Measurements from ENCODE around the gene SCIN. TPM values are rescaled to one million over a fixed set of nuclear protein-coding genes. Genes with fewer than 3 reads are reported as not detected.

The SCIN gene
- total RNA-seq (2022; extraction: Qiagen RNA extraction) = 0.19 to 0.36 TPM (median 0.32 TPM) in 5 replicates

DNA sequence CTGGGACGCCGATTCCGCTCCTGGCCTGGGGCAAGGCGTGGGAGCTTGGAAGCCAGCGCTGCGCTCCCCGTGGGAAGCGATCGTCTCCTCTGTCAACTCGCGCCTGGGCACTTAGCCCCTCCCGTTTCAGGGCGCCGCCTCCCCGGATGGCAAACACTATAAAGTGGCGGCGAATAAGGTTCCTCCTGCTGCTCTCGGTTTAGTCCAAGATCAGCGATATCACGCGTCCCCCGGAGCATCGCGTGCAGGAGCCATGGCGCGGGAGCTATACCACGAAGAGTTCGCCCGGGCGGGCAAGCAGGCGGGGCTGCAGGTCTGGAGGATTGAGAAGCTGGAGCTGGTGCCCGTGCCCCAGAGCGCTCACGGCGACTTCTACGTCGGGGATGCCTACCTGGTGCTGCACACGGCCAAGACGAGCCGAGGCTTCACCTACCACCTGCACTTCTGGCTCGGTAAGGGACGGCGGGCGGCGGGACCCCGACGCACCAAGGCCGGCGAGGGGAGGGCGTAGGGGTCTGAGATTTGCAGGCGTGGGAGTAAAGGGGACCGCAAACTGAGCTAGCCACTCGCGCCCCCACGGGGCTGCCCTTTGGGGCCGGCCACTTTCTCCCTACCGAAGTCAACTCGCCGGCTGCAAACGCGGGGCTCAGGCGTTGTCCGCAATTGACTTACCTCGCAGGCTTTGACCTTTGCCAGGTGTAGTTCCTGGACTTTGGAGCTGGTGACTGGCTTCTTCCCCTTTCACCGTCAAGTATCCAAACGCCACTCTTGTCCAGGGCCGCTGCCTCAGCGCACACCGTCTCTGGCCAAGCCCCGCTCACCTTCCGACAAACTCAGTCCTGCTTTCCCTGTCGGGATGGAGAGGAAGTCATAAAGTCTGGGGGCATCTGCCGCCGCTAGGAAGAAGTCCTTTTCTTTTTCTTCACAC is at the start of gene SCIN:
Gene SCIN, plus strand, starts transcription at position 187 of the 928 bp plus-strand sequence. Its CDS starts 67 bp downstream, at position 254.

DNA sequence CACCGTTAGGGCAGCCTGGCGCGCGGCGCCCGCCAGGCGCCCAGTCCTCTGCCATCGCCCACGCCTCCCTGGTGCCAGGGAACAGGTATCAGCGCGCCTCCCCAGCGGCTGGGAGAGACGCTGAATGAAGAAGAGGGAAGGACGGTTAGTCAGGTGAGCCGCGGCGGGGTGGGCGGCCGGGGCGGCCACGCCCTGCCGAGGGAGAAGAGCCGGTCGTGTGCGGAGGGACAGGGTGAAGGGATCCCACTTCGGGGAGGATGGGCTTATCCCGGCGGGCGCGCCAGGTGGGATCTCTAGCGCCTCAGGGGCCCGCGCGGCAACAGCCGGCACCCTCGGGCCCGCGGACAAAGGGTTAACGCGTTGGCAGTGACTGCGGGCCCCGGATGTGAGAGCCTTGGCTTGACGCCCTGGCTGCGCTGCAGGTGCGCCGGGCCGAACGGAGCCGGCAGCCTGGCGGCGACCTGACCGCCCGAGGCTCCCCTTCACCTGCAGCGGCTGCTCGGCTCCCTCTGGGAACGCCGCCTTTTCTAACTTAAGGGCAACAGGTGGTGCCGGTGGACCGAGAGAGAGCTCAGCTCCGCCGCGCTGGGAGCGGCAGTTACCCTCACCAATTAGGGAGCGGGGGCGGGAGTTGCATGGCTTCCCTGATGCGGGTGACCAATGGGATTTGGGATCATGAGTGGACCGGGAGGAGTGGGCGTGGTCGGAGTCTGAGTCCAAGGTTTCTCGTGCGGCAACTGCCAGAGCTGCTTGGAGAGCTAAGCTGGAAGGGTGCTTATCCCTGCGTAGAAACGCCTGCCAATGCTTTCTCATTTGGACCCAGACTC is 116.6 kb downstream of the SCIN start, which contains the start of gene ARL4A:
Gene ARL4A, plus strand, starts transcription at position 743 of the 827 bp plus-strand sequence. CDS start 622 bp downstream, outside the sequence.

Other genes starting within 250 kb of the SCIN start
- 0.21 to 0.74 TPM (median 0.38 TPM) in 5 replicates for gene VWDE, start 166.9 kb upstream of the SCIN start, total RNA-seq (2022; extraction: Qiagen RNA extraction)
- 55.9 to 67.8 TPM (median 58.0 TPM) in 5 replicates for gene ARL4A, start 116.9 kb downstream of the SCIN start, total RNA-seq (2022; extraction: Qiagen RNA extraction)